Measurements from ENCODE around the gene CKAP5. TPM values are rescaled to one million over a fixed set of nuclear protein-coding genes. Genes with fewer than 3 reads are reported as not detected.
A peak's percentile ranks its signal among the peaks of the same experiment; 100 is the strongest.

CKAP5 gene
- total RNA-seq, 3 donors from 2014 or later, result 50.3 to 74.5 (median 67.8) TPM

DNA sequence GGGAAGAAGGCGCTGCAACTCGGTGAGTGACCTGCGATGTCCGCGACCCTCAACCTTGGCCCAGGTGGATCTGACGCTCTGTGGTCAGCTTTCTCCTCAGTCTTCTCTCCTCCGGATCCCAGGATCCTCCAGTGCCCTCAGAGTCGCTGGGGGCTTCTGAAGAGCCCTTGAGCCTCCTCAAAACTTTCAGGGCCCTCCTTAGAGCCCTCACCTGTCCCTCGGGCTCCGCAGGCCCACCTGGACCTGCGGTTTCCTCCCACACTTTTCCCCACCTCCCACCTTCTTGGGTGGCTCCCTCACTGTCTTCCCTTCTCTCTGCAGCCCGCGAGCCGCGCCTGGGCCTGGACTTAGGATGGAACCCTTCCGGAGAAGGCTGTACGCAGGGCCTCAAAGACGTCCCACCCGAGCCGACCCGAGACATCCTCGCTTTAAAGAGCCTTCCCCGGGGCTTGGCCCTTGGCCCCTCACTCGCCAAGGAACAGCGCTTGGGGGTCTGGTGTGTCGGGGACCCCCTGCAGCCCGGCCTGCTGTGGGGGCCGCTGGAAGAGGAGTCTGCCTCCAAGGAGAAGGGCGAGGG, 144.9 kb downstream of the CKAP5 start:
- Histone ChIP-seq H3K9me3 (no peaks in the 10 kb centered on the region), H3K4me1 (ENCODE audit: low read depth) (peaks cover 21% of the 10 kb centered on the region), H3K36me3 (ENCODE audit: low read depth) (peaks cover 18% of the 10 kb centered on the region), H3K4me3 (peak overlapping the region; percentile 90)
- intact Hi-C loops (cut with DNase I, micrococcal nuclease), result no loop called here
- peak in 2 of 3 donors; percentile 54 to 59 for DNase-seq
- no peak for TF ChIP-seq CTCF (IDR thresholded peaks at IDR 0.05)
- ATAC-seq, result no peak

DNA sequence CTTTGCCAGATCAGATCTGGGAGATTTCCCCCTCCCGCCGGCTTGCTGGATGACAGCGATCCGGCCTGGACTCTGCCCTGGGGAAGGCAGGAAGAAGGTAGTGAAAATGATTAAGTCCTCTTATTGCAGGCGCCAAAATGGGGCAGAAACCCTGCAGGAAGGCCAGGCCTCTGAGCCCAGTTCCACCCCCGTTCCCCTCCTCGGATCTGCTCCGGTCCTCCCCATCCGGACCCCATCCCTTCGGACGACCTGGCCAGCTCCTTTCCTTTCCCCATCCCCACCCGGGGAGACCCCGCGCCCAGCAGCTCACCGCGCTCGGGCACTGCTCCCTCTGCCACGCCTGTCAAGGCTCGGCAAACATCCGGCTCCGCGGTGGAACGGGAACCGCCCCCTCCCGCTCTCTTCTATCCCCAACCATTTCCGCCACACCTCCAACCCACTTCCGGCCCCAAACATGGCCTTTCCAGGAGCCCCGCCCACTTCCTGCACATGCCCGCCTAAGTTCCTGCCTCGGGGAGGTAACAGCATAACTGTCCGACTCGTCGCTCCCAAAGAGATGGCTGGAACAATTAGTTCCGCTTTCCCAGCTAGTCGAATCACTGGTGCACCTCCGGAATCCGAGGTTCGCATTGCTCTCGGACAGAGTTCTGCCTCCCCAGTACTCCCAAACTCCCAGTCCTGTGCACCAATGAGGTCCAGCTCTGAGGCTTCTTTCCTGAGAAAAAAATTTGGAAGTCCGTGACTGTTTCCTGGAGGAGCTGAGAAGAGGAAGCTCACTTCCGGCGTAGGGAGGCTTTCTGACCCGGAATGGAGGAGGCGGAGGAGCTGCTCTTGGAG, 145.6 kb downstream of the CKAP5 start, which contains the start of the genes ARHGAP1 and ZNF408:
TSS of gene ARHGAP1 (minus strand) at position 379 of the 837 bp plus-strand sequence. CDS start 4,512 bp downstream, outside the sequence.
TSS of gene ZNF408 (plus strand) at position 791 of the 837 bp plus-strand sequence. CDS start at position 808, 17 bp downstream.
- Histone ChIP-seq H3K4me3 (peak within 1 kb of the TSS; percentile 90), H3K9me3 (no peaks in the 10 kb centered on the region), H3K36me3 (ENCODE audit: low read depth) (peaks cover 11% of the 10 kb centered on the region), H3K4me1 (ENCODE audit: low read depth) (peaks cover 21% of the 10 kb centered on the region)
- peak; percentile 99 to 100 (median 100) for DNase-seq
- no peak for TF ChIP-seq CTCF (IDR thresholded peaks at IDR 0.05)
- ATAC-seq, result peak; percentile 97
- intact Hi-C loops (cut with DNase I, micrococcal nuclease), result no loop called here

DNA sequence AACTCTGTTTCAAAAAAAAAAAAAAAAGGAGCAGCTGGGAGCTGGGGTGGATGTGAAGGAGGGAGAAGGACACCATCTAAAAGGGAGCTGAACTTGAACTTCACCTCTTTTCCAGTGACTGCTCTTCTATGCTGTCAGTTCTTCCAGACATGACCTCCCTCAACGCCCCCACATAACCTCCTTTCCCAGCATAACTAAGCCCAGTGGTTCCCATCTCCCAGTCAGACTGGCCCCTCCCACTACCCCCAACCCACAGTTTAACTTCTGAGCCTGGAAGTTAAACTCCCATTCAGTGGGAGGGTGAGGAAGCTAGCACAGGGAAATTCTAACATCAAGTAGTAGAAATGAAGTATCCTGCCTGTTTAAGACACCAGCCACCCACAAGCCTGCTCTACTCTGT, 147.5 kb downstream of the CKAP5 start:
- Histone ChIP-seq H3K36me3 (ENCODE audit: low read depth) (peaks cover 8% of the 10 kb centered on the region), H3K9me3 (no peaks in the 10 kb centered on the region), H3K4me1 (ENCODE audit: low read depth) (peaks cover 21% of the 10 kb centered on the region), H3K4me3 (no peak overlapping the region)
- intact Hi-C loops (cut with DNase I, micrococcal nuclease), result no loop called here
- no peak for TF ChIP-seq CTCF (IDR thresholded peaks at IDR 0.05)
- ATAC-seq, result no peak
- no peak for DNase-seq

DNA sequence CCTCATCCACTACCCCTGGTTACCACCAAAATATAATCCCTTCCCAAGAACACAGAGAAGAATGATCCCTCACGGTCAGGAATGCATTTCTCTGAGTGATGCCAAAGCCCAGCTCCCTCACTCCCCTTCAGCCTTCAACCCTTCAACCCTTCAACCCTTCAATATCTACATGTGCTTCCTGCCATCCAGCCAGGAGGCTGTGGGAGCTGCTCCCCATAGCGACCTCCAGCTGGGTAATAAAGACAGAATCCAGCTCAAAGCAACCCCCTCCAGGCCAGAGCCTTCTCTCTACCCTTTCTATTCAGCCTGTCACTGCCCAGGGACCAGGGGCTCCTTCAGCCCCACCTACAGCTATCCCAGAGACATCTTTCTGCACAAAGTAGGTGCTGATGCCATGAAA, 148.4 kb downstream of the CKAP5 start:
- Histone ChIP-seq H3K4me1 (ENCODE audit: low read depth) (peaks cover 21% of the 10 kb centered on the region), H3K36me3 (ENCODE audit: low read depth) (peaks cover 8% of the 10 kb centered on the region), H3K9me3 (no peaks in the 10 kb centered on the region), H3K4me3 (no peak overlapping the region)
- no peak for TF ChIP-seq CTCF (IDR thresholded peaks at IDR 0.05)
- DNase-seq, result no peak
- no peak for ATAC-seq
- intact Hi-C loops (cut with DNase I, micrococcal nuclease), result no loop called here

- H3K36me3 ChIP-seq (ENCODE audit: low read depth), result peaks cover 8% of the 10 kb centered on the region
- H3K4me3 ChIP-seq, result no peak overlapping the region
- H3K4me1 ChIP-seq (ENCODE audit: low read depth), result peaks cover 19% of the 10 kb centered on the region
- no peak for ATAC-seq
- DNase-seq, result no peak
- no peaks in the 10 kb centered on the region for H3K9me3 ChIP-seq
- no peak for TF ChIP-seq CTCF (IDR thresholded peaks at IDR 0.05)
- intact Hi-C loops (cut with DNase I, micrococcal nuclease), result no loop called here
Measured at GRCh38 chr11:46697303-46697702, 148.8 kb downstream of the CKAP5 start.

Data from mucosa of descending colon (tissue), 3 donors.